ENCODE data around the gene FTCDNL1.

Gene FTCDNL1

GRCh38 chr2:199791326-199791725, 59.7 kb downstream of the FTCDNL1 start:
- FAIRE-seq = no peak
- DNase-seq (ENCODE audit: low spot score) = no peak

- FAIRE-seq = no peak
Measured at GRCh38 chr2:199784512-199784911, 66.5 kb downstream of the FTCDNL1 start.

GRCh38 chr2:199779589-199779988, 71.4 kb downstream of the FTCDNL1 start:
- FAIRE-seq (no peak), DNase-seq (ENCODE audit: low spot score) (no peak)

More at GRCh38 chr2:199784512-199784911, 66.5 kb downstream of the FTCDNL1 start:
- DNase-seq (ENCODE audit: low spot score) = no peak

GRCh38 chr2:199778655-199779054, 72.3 kb downstream of the FTCDNL1 start:
- FAIRE-seq (no peak), DNase-seq (ENCODE audit: low spot score) (no peak)

- FAIRE-seq (no peak), DNase-seq (ENCODE audit: low spot score) (no peak)
Measured at GRCh38 chr2:199777916-199778315, 73.1 kb downstream of the FTCDNL1 start.

- DNase-seq (ENCODE audit: low spot score) (no peak), FAIRE-seq (no peak)
Measured at GRCh38 chr2:199777315-199777714, 73.7 kb downstream of the FTCDNL1 start.

- DNase-seq (ENCODE audit: low spot score) = no peak
- no peak for FAIRE-seq
Measured at GRCh38 chr2:199775267-199775666, 75.7 kb downstream of the FTCDNL1 start.

GRCh38 chr2:199772035-199772976, 78.7 kb downstream of the FTCDNL1 start:
- DNase-seq (ENCODE audit: low spot score) = no peak
- FAIRE-seq = no peak

GRCh38 chr2:199770716-199771115, 80.3 kb downstream of the FTCDNL1 start:
- FAIRE-seq = no peak
- DNase-seq (ENCODE audit: low spot score) = no peak

- DNase-seq (ENCODE audit: low spot score) (no peak), FAIRE-seq (no peak)
Measured at GRCh38 chr2:199765646-199766045, 85.3 kb downstream of the FTCDNL1 start.

GRCh38 chr2:199764273-199764800, 86.7 kb downstream of the FTCDNL1 start:
- DNase-seq (ENCODE audit: low spot score) (no peak), FAIRE-seq (no peak)

- DNase-seq (ENCODE audit: low spot score) (no peak), FAIRE-seq (no peak)
Measured at GRCh38 chr2:199762963-199763362, 88.0 kb downstream of the FTCDNL1 start.

- no peak for FAIRE-seq
- DNase-seq (ENCODE audit: low spot score) = no peak
Measured at GRCh38 chr2:199760574-199760973, 90.4 kb downstream of the FTCDNL1 start.

GRCh38 chr2:199757233-199757870, 93.6 kb downstream of the FTCDNL1 start:
- DNase-seq (ENCODE audit: low spot score) = no peak
- no peak for FAIRE-seq

- FAIRE-seq (no peak), DNase-seq (ENCODE audit: low spot score) (no peak)
Measured at GRCh38 chr2:199756743-199757142, 94.2 kb downstream of the FTCDNL1 start.

- FAIRE-seq (no peak), DNase-seq (ENCODE audit: low spot score) (no peak)
Measured at GRCh38 chr2:199756211-199756610, 94.8 kb downstream of the FTCDNL1 start.

GRCh38 chr2:199754766-199755165, 96.2 kb downstream of the FTCDNL1 start:
- no peak for DNase-seq (ENCODE audit: low spot score)
- FAIRE-seq = no peak

- FAIRE-seq (no peak), DNase-seq (ENCODE audit: low spot score) (no peak)
Measured at GRCh38 chr2:199751492-199752120, 99.4 kb downstream of the FTCDNL1 start.

GRCh38 chr2:199749571-199749970, 101.4 kb downstream of the FTCDNL1 start:
- no peak for FAIRE-seq
- DNase-seq (ENCODE audit: low spot score) = no peak

GRCh38 chr2:199744724-199745123, 106.3 kb downstream of the FTCDNL1 start:
- no peak for FAIRE-seq
- no peak for DNase-seq (ENCODE audit: low spot score)

GRCh38 chr2:199744260-199744659, 106.7 kb downstream of the FTCDNL1 start:
- DNase-seq (ENCODE audit: low spot score) (no peak), FAIRE-seq (no peak)
